Measurements from ENCODE around the gene CDH4.
A peak's percentile ranks its signal among the peaks of the same experiment; 100 is the strongest.

The CDH4 gene

GRCh38 chr20:61728326-61728725 is 476.3 kb downstream of the CDH4 start:
- no peak overlapping the region for H3K27ac ChIP-seq (ENCODE audit: extremely low read depth, low read depth, low read length)
- CTCF ChIA-PET: no interaction called here
- H3K9me3 ChIP-seq (ENCODE audit: control insufficient read depth, insufficient read depth, low read depth, low read length): no peaks in the 10 kb centered on the region
- no peak overlapping the region for H3K4me3 ChIP-seq (ENCODE audit: low read depth, low read length)
- no peaks in the 10 kb centered on the region for H3K36me3 ChIP-seq (ENCODE audit: control insufficient read depth in 2 of 2, insufficient read depth in 1 of 2, low read length in 2 of 2)
- POLR2A ChIA-PET: no interaction called here
- TF ChIP-seq SP3 (tag by site-specific recombination; IDR thresholded peaks at IDR 0.05): no peak
- no peak for TF ChIP-seq ZNF169 (tag by site-specific recombination; IDR thresholded peaks at IDR 0.05)
- TF ChIP-seq ZBTB49 (tag by site-specific recombination; IDR thresholded peaks at IDR 0.05; ENCODE audit: low read depth): no peak
- TF ChIP-seq RBAK (tag by site-specific recombination; IDR thresholded peaks at IDR 0.05): no peak
- TF ChIP-seq ZNF768 (tag by site-specific recombination; IDR thresholded peaks at IDR 0.05): no peak
- TF ChIP-seq ZNF629 (tag by site-specific recombination; IDR thresholded peaks at IDR 0.05): no peak
- no peak for TF ChIP-seq HOXA7 (CRISPR knock-in tag; IDR thresholded peaks at IDR 0.05; ENCODE audit: borderline replicate concordance)
- TF ChIP-seq ZSCAN5A (tag by site-specific recombination; IDR thresholded peaks at IDR 0.05): no peak
- no peak for TF ChIP-seq ZNF404 (tag by site-specific recombination; IDR thresholded peaks at IDR 0.05)
- TF ChIP-seq WT1 (tag by site-specific recombination; IDR thresholded peaks at IDR 0.05): no peak
- no peak for TF ChIP-seq ZNF561 (tag by site-specific recombination; IDR thresholded peaks at IDR 0.05; ENCODE audit: borderline replicate concordance)
- no peak for TF ChIP-seq ZBTB26 (tag by site-specific recombination; optimal IDR thresholded peaks at IDR 0.05)
- no peak for TF ChIP-seq ZNF354C (tag by site-specific recombination; IDR thresholded peaks at IDR 0.05; ENCODE audit: borderline replicate concordance, low read depth)
- TF ChIP-seq ZNF112 (tag by site-specific recombination; IDR thresholded peaks at IDR 0.05): no peak
- no peak for TF ChIP-seq ZNF660 (tag by site-specific recombination; IDR thresholded peaks at IDR 0.05)
- no peak for TF ChIP-seq SCRT1 (tag by site-specific recombination; IDR thresholded peaks at IDR 0.05; ENCODE audit: borderline replicate concordance)
- H3K4me1 ChIP-seq (ENCODE audit: control insufficient read depth, insufficient read depth, low read length): no peaks in the 10 kb centered on the region

GRCh38 chr20:61728786-61729770 is 477.0 kb downstream of the CDH4 start:
- POLR2A ChIA-PET: no interaction called here
- CTCF ChIA-PET: no interaction called here
- H3K4me3 ChIP-seq (ENCODE audit: low read depth, low read length): no peak overlapping the region
- TF ChIP-seq ZFHX2 (tag by site-specific recombination; conservative IDR thresholded peaks at IDR 0.05): peak; percentile 51
- TF ChIP-seq EGR2 (tag by site-specific recombination; IDR thresholded peaks at IDR 0.05; ENCODE audit: low read depth): peak; percentile 44
- no peak for TF ChIP-seq ZBTB8A (tag by site-specific recombination; IDR thresholded peaks at IDR 0.05)
- no peaks in the 10 kb centered on the region for H3K9me3 ChIP-seq (ENCODE audit: control insufficient read depth, insufficient read depth, low read depth, low read length)
- H3K36me3 ChIP-seq (ENCODE audit: control insufficient read depth in 2 of 2, insufficient read depth in 1 of 2, low read length in 2 of 2): no peaks in the 10 kb centered on the region
- no peak overlapping the region for H3K27ac ChIP-seq (ENCODE audit: extremely low read depth, low read depth, low read length)
- H3K4me1 ChIP-seq (ENCODE audit: control insufficient read depth, insufficient read depth, low read length): no peaks in the 10 kb centered on the region
